C1 segment of cervical spinal cord (tissue), 14 donors: ENCODE results near the gene ADAM8.

Source experiments
- DNase-seq, 14 donors: peaks; one replicate each; lab custom pipeline; 2025; lab: John Stamatoyannopoulos, UW

Gene ADAM8

DNA sequence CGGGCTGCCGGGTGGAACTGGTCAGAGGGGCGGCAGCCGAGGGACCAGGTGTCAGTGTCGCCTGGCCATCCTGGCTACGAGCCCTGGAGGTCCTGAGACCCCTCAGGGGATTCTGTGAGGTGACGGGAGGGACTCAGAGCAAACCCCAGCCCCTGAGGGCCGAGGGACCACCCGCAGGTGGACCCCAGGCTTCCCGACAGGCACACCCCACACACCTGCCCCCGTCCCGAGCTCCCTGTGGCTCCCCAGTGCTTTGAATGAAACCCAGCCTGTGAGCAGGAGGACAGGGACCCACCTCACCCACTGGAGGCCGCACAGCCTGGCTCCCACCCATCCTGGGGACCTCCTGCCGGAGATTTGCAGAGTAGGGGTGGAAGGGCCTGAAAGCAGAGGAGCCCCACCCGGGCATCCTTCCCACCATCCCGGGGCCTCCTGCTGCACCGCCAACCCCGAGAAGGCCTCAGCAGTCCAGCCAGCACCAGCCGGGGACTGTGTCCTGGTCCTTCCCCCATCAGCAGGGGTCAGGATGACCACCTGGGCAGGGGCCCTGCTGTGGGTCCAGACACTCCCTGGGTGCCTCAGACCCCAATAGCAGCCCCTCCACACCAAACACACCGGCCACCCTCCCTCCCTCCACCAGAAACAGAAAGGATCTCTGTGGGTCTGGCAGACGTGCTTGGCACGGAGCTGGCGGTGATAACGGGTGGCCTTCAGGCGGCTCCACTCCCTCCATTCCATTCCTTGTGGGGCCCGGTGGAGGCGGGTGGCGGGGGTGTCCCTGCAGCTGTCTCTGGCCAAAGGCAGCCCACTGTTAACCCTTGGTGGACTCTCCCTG, 25.1 kb downstream of the ADAM8 start:
- no peak for DNase-seq

DNA sequence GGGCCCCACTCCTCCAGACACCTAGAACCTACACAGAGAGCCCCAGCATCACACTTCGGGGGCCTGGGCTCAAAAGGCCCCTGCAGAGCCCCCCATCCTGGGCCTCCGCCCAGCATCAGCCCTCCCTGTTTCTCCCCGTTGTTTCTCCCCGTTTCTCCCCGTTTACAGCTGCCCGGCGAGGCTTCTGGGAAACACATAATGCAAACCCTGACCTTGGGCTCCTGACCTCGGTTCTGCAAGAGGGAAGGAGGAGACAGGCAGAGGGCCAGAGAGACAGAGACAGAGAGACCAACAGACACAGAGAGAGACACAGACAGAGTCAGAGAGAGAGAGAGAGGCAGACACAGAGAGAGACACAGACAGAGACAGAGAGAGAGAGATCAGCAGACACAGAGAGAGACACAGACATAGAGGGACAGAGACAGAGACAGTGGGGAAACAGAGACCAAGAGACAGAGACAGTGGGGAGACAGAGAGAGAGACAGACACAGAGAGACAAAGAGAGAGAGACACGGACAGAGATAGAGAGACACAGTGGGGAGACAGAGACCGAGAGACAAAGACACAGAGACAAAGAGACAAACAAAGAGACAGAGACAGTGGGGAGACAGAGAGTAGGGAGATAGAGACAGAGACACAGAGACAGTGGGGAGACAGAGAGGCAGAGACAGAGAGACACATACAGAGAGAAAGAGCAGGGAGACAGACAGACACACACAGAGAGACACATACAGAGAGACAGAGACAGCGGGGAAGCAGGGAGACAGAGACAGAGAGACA, 26.5 kb downstream of the ADAM8 start:
- no peak for DNase-seq

GRCh38 chr10:133249094-133249780, 27.4 kb downstream of the ADAM8 start:
- DNase-seq = no peak

- DNase-seq = no peak
Observed at GRCh38 chr10:133248334-133248715, 28.3 kb downstream of the ADAM8 start.

DNA sequence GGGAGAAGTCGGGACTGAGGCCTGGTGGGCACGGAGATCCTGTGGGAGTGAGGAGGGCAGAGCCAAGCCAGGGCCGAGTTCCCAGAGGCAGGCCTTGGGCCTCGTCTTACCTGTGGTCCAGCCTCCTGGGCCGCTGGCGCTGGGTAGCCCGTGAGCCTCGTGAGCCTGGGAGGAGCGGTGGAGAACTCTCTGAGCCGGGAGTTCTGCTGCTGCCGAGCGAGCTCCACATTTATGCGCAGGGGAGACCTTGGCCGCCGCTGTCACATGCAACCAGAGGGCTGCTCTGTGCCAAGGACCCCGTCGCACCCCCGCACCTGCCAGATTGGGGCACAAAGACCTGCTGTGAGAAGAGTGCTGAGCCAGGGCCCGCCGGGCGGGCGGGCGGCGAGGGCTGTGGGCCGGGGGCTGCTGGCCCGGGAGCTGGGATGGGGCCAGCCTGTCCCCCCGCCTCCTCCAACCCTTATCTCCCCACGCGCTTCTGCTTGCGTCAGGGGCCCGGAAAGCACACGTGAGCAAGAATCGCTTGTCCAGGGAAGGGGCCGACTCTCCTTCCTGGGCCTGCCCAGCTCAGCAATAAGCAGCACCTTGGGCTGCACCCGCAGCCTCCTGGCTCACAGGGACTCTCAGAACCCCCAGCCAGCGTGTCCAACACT, 28.9 kb downstream of the ADAM8 start:
- no peak for DNase-seq

DNA sequence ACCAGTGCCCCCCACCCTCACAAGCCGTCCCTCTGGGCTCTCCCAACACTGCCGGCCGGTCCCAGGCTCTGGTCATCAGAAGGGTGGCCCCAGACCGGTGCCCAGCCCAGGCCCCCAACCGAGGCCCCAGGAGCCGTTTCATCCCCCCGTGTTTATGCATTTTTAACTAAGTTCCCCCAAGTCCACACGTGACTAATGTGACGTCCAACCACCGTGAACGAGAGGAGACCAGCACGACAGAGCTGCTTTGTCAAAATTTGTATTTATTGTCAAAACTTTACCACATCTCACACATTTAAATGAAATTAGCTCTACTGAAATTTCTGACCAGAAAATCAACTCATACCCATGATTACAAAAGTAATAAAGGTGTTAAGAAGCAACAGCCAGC, 30.4 kb downstream of the ADAM8 start:
- no peak for DNase-seq

- DNase-seq = no peak
Observed at GRCh38 chr10:133245439-133246235, 31.0 kb downstream of the ADAM8 start.

DNA sequence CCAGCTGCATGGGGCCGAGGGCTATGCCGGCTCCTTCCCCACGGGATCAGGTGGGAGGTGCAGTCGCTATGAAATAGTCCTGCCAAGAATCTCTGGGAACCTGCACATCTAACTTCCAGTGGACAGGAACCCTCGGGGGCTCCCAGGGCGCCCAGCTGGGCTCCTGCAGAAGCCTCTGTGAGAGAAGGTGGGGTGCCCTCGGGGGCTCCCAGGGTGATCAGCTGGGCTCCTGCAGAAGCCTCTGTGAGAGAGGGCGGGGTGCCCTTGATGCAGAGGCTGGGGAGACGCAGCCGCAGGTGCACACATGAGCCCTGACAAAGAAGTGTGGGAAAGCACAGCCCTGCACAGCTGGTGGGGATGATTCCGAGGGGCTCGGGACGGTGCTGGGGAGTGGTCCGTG, 33.1 kb downstream of the ADAM8 start:
- DNase-seq = no peak

DNA sequence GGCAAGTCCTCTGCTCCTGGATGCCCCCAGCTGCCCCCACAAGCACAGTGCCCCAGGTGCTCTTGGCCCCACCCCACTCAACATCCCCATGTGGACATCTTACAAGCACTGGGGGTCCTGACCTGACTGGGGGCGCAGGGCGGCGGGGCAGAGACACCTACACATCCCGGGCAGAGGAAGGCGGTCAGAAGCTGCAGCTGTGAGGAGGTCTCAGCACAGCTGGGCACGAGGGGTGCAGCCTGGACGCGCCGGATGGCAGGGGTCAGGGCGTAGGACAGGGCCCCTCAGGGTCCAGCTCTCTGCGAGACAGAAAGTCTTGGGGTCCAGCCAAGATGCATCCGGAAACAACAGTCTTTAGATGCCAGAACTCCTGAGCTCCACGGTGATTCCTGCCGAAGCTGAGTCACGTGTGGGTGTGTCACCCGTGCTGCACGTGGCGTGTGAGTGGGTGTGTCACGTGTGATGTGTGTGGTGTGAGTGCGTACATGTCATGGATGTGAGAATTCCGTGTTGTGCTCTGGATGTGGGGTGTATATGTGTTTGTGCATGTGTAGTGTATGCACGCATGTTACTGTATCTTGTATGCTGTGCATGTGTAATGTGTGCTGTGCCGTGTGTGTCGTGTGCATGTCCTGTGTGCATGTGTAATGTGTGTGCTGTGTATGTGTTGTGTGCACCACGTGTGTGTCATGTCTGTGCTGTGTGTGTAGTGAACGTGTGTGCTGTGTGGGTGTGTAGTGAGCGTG, 33.9 kb downstream of the ADAM8 start:
- no peak for DNase-seq

DNA sequence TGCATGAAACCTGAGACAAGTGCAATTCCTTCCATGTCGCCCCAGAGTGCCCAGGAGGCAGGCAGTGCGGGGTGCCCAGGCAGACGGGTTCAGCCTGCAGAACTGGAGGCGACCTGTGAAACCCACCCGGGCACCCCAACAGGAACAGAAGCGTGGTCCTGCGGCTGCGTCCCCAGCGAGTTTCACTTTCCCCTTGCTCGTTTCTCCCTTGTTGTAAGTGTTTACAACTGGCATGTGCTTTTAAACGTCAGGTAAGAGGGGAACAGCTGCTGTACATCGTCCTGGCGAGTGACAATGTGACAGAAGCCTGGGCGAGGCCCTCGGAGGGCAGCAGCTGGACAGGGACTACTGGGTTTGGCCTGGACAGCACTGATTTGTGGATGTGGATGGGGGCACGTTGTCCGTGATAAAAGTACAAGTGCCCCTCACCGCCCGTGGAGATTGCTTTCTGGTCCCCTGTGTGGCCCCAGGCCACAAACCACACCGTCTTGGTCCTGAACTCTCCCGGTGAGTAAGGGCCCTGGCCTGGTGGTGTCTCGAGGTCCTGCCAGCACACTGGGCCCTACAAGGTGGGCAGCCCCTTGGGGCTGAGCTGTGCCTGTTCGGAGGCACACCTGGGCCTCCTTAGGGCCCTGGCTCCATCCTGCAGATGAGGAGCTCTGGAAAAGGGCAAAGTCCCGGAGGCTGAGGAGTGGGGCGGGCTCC, 35.0 kb downstream of the ADAM8 start:
- DNase-seq = no peak

DNA sequence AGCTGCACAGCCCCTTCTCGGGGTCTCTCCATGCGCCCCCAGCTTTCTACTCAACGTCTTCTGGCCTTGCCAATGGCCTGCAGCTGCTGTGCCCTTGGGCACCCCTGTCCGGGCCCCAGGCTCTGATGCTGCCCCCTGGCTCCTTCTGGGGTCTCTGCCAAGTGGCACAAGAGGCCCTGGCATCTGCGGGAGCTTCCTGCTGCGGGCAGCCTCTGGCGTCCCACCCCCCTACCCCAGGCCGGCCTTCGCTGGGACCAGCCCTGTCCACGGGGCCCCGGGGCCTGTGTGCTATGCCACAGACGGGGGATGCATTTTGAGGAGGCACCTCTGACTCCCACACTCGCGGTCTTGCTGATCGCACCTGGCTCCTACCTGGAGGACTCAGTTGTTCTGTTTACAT, 36.7 kb downstream of the ADAM8 start:
- no peak for DNase-seq

GRCh38 chr10:133238466-133238804, 38.2 kb downstream of the ADAM8 start:
- no peak for DNase-seq

- no peak for DNase-seq
Observed at GRCh38 chr10:133237588-133238465, 38.8 kb downstream of the ADAM8 start, which contains the start of gene VENTX. Gene VENTX, plus strand, starts transcription at chr10:133237855. Its CDS starts 60 bp downstream, at chr10:133237915.

GRCh38 chr10:133237241-133237587, 39.5 kb downstream of the ADAM8 start:
- no peak for DNase-seq

DNA sequence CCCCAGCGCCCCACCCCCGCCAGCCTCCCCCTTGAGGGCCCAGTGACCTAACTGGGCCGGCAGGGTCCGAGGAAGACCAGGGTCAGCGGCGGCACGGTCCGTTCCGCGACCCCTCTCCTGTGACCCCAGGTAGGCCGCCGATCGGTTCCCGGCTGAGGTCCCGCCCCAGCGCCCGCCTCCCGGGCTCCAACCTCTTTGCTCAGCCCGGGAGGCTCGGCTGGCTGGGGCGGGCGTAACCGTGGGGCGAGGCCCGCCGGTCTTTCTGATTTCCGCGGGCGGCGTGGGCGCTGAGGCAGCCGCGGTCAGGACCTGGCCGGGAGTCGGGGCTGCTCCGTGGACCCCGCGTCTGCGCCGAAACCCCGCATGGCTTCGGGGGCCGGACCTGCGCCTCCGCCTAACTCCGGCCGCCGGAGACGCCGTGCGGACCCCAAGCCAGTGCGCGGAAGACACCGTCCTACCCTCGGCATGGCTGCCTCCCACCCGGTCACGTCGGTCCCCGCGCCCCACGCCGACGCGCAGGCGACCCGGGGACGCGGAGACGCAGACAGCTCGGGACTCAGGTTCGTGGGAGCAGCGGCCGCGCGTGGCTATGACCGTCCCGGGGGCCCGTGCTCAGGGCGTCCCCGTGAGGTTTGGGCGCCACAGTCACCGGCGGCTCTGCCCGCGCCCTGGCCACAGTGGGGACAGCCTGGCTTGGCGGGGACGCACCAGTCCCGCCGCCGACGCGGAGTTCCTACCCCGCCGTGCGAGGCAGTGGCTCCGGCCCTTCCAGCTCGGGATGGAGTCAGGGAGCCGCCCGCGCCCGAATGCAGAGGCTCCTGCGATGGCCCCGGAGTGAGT, 40.0 kb downstream of the ADAM8 start:
- DNase-seq = no peak

DNA sequence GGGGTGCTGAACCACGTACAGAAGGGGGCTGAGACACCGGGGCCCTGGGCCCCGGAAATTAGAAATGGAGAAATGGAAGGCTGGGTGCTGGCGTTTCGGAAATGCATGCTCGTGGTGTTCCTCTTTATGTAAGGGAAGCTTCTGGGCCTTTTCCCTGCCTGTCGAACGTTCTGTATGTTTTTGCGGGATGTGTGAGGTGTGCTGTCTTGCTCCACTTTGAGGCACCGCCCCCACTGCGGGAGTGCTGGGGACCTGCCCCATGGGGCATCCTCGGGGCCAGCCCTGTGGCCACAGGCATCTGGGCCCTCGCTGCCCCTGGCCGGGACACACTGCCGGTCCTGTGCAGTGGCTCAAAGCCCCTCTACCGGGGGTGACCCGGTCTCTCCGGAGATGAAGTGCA, 40.7 kb downstream of the ADAM8 start:
- no peak for DNase-seq

- no peak for DNase-seq
Observed at GRCh38 chr10:133235265-133235855, 41.3 kb downstream of the ADAM8 start.
